OCI-M2 (cell line): Measurements from ENCODE around the gene IGLL5.
"Not testable (repeated sequence)": the region's sequence is repeated elsewhere in the genome, so short reads cannot be mapped to it uniquely, and the experiment has no call there.

Experiments
- DNase-seq: peaks from one replicate; lab custom pipeline; 2025; ENCODE audit not compliant: unreplicated experiment; lab: John Stamatoyannopoulos, UW

Gene IGLL5

DNA sequence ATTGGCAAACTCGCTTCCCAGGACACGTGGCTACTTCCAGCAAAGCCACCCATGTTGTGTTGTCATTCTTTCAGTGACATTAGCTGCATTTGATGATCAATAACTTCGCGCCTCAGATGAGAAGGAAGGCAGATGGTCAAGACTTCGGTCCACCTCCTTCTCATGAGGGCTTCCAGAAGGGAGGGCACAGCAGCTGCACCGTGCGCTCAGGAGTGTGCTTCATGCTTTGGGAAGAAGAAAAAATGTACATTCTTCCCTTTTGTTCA, 25.3 kb downstream of the IGLL5 start:
- no peak for DNase-seq

DNA sequence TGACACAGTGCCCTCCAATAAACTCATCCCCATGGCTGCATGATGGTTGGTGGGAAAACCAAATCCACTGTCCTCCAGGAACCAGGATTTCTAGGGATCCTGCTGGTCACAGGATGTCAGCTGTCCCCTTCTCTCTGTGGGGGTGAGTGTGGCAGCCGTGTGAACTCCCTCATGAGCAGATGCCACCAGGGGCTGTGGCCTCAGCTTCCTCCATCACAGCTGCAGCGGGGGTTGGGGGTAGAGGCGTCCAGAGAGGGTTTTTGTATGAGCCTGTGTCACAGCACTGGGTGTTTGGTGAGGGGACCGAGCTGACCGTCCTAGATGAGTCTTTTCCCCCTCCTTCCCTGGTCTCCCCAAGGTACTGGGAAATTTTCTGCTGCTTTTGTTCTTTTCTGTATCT, 26.4 kb downstream of the IGLL5 start:
- no peak for DNase-seq

DNA sequence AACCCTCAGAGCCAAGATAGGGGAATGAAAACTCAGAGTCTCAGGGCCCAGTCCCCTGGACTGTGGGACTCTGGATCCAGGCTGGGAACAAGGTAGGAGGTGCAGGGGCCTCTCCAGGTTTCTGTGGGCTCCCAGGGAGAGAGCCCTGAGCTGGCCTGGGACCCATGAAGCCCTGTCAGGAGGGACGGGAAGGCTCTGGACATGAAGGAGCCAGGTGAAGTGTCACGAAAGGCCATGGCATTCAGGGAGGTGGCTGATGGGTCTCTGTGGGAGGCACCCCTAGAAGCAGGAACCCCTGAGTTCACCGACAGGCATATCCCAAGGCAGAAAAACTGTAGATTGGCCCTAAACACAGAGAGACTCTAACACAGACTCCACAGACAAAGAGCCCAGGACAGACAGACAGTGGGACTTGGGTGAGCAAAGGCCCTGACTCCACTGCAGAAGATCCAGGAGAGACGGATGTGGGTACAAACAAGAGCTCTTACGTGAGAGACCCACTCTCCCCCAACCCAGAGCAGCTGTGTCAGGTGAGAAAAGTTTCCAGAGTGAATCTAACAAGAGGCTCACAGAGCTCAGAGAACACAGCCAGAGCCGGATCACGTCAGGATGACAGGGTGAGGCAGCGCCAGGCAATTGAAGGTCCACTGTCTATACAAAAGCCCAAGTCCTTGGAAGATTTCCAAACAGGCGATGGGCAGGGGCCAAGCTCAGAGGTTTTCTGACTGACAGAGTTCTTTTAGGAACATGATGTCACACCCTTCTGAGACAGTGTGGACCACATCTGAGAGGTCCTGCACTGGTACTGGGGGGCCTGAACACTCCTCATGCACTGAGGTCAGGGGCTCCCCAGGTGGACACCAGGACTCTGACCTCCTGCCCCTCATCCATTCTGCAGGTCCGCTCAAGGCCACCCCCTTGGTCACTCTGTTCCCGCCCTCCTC, 27.4 kb downstream of the IGLL5 start:
- DNase-seq, result no peak

- no peak for DNase-seq
Measured at GRCh38 chr22:22915670-22916035, 28.0 kb downstream of the IGLL5 start.

DNA sequence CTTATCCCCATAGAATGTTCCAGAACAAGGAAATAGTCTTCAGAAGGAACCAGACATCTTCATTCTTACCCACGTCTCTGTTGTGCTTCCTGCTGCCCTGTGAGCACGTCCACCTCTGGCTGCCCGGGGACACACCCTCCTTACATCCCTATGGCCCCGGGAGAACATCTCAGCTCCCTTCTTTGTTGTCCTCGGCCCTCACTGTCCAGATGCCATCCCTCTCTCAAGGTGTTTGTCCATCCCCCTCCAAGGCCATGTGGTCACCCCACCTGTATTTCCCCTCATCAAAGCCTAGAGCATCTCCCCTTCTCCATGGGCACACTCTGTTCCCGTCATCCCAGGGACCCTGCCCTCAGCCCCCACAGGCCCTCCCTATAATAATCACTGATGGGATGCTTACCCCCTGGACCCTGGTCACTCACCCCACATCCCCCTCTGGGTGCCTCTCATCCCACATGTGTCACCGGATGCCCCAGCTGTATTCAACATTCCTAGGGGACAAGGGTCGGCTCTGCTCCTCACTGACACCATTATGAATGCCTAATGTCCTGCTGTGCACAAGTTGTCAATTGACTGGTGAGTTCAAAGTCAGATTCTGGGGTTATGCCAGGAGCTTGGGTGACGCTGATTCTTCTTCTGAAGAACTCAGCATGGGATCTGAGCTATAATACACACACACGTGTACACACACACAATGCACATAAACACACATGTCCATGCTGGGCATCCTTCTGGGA, 28.8 kb downstream of the IGLL5 start:
- DNase-seq, result no peak

DNA sequence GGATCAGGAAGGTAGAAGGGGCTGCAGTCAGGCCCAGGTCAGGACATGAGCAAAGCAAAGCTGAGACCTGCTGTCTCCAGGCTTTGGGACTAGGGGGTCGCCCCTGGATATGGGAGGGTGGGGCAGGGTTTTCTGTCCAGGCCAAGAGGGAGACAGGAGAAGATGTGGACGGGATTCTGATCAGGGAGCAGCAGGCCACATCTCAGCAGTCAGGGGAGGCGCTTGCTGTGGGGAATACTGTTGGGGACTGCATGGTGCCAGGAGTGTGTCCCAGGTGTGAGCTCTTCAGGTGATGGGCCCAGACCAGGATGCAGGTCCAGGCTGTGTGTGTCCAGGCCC, 29.3 kb downstream of the IGLL5 start:
- DNase-seq, result no peak

- no peak for DNase-seq
Measured at GRCh38 chr22:22917377-22917776, 29.8 kb downstream of the IGLL5 start.

DNA sequence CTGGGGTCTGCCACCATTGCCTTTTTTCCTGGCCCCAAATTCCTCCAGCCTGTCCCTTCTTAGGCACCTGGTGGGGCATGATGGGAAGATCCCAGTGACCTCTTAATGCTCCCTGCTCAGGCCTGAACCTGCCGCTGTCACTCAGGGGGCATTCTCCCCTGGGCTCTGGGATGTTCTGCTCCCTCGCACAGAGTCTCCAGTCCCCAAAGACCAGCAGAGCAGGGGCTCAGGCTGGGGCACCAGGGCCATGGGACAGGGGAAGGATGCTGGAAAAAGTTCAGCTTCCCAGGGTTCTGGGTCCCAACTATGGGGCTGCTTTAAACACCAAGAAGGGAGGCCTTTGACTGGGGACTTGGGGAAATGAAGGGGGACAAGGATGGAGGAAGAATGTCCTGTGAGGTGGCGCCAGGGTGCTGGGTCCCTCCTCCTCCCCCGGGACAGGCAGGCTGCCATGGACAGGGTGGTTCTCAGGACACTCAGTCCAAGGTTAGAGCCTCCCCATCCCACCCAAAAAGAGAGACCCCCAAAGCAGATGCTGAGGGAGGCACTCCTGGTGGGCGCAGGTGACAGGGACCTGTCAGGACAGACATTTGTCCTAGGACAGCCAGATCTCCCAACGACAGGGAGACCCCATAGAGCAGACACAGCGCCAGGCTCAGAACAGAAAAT, 30.8 kb downstream of the IGLL5 start:
- no peak for DNase-seq

DNA sequence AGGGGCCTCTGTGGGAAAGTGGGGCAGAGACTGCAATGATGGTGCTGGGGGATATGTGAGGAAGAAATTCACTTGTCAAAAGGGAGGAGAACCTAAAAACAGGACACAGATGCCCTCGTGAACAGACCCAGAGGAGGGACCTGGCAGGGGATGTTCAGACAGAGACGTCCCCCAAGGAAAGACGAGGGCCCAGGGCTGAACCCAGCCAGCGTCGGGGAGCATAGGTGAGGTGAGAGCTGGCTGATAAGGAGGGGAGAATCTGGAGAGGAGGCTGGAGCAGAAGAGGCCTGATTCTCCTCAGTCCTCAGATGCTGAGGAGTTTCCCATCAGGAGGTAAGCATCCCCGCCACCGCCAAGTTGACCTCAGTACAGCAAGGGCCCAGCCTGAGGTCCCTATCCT, 31.4 kb downstream of the IGLL5 start:
- no peak for DNase-seq

- DNase-seq, result no peak
Measured at GRCh38 chr22:22920104-22920654, 32.6 kb downstream of the IGLL5 start.

GRCh38 chr22:22920910-22921550, 33.4 kb downstream of the IGLL5 start:
- no peak for DNase-seq

DNA sequence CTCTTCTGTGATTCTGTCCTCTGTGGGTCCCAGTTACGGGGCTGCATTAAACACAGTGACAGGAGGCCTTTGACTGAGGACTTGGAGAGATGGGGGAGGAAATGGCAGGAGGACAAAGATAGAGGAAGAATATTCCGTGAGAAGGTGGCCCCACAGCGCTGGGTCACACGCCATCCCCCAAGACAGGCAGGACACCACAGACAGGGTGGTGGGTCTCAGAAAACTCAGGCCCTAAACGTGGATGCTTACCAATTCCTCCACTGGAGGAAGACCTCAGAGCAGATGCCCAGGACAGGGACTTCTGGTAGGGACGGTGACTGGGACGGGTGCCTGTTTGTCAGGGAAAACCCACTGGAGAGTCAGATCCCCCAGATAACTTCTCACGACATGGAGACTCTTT, 34.0 kb downstream of the IGLL5 start:
- no peak for DNase-seq

- not testable (repeated sequence) for DNase-seq
Measured at GRCh38 chr22:22922092-22922953, 34.7 kb downstream of the IGLL5 start.

DNA sequence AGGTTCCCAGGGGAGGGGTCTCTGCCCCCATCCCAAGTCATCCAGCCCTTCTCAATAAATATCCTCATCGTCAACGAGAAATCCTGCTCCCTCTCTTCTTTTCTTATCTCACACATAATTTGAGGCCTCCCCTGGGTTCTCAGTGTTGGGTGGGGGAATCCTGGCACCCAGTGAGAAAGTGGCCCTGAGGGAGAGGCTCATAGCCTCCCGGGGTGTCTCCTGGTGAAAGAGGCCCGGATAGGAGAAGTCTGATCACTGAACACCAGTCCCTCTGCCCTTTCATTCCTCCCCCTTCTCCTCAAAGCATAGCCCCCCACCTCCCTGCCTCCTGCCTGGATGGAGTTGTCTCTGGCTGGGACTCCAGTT, 35.3 kb downstream of the IGLL5 start:
- DNase-seq, result no peak

DNA sequence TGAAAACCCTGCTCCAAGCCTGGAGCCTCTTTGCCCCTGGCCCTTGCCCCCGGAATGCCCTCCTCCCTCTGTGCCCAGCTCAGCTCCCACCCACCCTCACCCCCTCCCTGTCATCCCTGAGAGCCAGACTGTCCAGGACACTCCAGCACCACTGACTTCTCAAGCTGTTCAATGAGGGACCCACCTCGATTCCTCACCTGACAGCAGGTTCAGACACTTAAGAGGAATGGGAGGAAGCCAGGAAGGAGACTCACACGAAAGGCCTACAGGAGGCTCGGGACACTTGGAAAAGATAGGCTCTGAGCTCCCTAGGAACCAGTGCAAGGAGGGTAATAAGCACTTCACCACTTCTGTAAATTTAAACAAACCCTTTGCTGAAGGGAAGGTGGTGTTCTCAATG, 35.8 kb downstream of the IGLL5 start:
- no peak for DNase-seq

DNA sequence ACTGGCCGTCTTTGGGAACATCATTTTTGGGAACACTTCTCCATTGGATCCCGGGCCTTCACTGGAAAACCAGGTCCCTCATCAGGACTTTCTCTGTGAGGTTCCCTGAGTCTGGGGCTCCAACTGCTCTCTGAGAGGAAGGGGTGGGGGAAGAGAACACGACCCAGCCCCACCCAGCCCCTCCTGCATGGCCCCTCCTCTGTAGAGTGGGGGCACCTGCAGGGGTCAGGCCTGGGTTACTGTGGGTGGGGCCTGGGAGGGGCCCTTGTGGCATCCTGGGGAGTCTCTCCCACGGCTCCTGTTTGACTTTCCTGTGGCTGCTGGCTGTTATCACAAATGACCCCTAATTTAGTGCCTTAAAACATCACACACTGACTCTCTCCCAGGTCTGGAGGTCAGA, 36.3 kb downstream of the IGLL5 start:
- DNase-seq, result no peak

GRCh38 chr22:22924369-22925145, 36.9 kb downstream of the IGLL5 start:
- no peak for DNase-seq

DNA sequence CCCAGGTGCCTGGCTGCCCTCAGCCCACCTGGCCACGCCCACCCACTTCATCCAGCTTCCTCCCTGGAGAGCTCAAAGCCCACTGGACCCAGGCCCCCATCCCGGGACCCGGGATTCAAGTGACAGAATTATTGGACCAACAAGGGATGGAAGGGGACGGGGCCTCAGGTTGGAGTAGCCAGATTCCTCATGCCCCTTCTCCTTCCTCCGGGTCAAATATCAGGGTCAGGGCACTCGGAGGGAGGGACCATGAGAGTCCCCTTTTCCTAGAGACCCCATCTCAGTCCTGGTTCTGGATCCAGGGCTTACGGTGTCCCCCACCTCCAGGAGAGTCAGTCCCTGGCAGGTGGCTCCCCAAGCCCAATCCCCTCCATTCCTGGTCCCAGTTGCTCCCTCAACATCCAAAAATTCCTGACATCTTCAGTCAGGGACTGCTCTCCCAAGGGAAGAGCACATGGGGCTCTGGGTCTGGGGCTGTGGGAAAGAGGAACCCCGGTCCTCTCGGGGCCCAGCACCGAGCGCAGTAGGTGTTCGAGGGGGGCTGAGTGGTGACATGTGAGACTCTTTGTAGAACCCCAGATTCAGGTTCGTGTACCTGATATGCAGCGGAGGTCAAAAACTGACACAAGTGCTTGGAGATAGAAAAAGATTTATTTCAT, 37.7 kb downstream of the IGLL5 start:
- DNase-seq, result no peak

DNA sequence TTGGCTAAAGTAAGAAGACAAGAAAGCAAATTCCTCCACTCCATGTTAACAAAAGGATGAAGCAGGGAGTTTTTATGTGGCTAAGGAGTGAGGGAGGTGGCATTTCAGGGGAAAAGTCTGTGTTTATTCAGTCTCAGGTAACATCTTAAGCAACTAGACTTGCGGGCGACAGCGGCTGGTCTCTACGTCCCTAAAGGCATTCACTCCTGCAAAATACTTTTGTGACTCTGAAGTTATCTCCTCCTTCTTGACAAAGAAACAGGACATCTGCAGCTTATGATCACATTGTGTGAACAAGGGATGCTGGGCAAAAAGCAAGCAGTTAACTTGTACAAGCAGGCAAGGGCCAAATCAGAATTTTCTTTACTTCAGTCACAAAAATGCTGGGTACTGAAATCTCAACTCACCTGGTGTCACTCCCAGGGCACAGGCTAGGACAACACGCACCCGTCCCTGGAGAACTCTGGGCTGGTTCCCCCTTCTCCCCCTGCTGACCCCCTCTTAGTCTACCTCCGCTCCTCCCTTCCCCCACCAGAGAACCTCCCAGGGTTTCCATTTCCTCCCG, 38.3 kb downstream of the IGLL5 start:
- DNase-seq, result no peak
